Stomach (tissue), 4 donors: ENCODE data around the gene FYTTD1.

Experiments
- CTCF ChIP-seq, 7 experiments: fragments of 450-650 bp in 4 of 7; fragments of 200-600 bp in 3 of 7; sonication (generic) in 3 of 7; IDR thresholded peaks; one replicate each; pipeline ENCODE4 v1.5.1; 2016 to 2019; ENCODE audit warnings: antibody characterized with exemption in 7 of 7, control low read depth in 2 of 7, mild to moderate bottlenecking in 1 of 7
- EP300 ChIP-seq: sonication (generic); formaldehyde crosslinking; IDR thresholded peaks from one replicate; pipeline ENCODE4 v1.6.1; 2017; ENCODE audit warnings: antibody characterized with exemption
- POLR2A ChIP-seq, 4 donors: fragments of 450-650 bp; IDR thresholded peaks; one replicate each; pipeline ENCODE4 v1.6.1; 2016; ENCODE audit warnings: antibody characterized with exemption in 4 of 4, control low read depth in 2 of 4, mild to moderate bottlenecking in 1 of 4, moderate library complexity in 1 of 4
- POLR2AphosphoS5 ChIP-seq, 3 donors: sonication (generic); formaldehyde crosslinking; IDR thresholded peaks; one replicate each; pipeline ENCODE4 v1.6.1; 2016; ENCODE audit warnings: antibody characterized with exemption in 3 of 3

GRCh38 chr3:197814372-197814771, 64.7 kb downstream of the FYTTD1 start:
- TF ChIP-seq CTCF (IDR thresholded peaks at IDR 0.05) (no peak), POLR2A (IDR thresholded peaks at IDR 0.05) (no peak), POLR2AphosphoS5 (IDR thresholded peaks at IDR 0.05) (no peak), EP300 (no peak)
